Activated B cell treated with CpG ODN at 0.5 μM for 24 hours (primary cell): Measurements from ENCODE around the gene ZBTB26. TPM values are rescaled to one million over a fixed set of nuclear protein-coding genes. Genes with fewer than 3 reads are reported as not detected.
A peak's percentile ranks its signal among the peaks of the same experiment; 100 is the strongest.

ENCODE experiments used
- ATAC-seq: fragments of 200-7000 bp; cut with Tn5 transposase; one replicate; pipeline ENCODE4 v1.10.0; 2021; ENCODE audit warnings: low read depth, mild to moderate bottlenecking, moderate library complexity
- CTCF ChIA-PET: fragments of 350-600 bp; sonication (Branson Sonifier 250); formaldehyde crosslinking; loops from one replicate; lab custom pipeline; 2021; ENCODE audit warnings: antibody characterized with exemption; lab: Charles Lee
- POLR2A ChIA-PET: fragments of 350-600 bp; sonication (Branson Sonifier 250); formaldehyde crosslinking; loops from one replicate; lab custom pipeline; 2021; ENCODE audit warnings: antibody characterized with exemption; lab: Charles Lee
- DNase-seq: peaks from one replicate; pipeline ENCODE4 v3.0.0; 2022
- H3K27ac Mint-ChIP-seq: one replicate; pipeline ENCODE4 v1.8.0; 2020; ENCODE audit warnings: mixed read lengths
- H3K27me3 Mint-ChIP-seq: one replicate; pipeline ENCODE4 v1.8.0; 2021; ENCODE audit warnings: mixed read lengths
- H3K36me3 Mint-ChIP-seq: one replicate; pipeline ENCODE4 v1.8.0; 2021; ENCODE audit warnings: low read depth, mixed read lengths
- H3K4me1 Mint-ChIP-seq: one replicate; pipeline ENCODE4 v1.8.0; 2021; ENCODE audit warnings: mixed read lengths
- H3K4me3 Mint-ChIP-seq: one replicate; pipeline ENCODE4 v1.8.0; 2020; ENCODE audit warnings: mild to moderate bottlenecking, mixed read lengths
- H3K9me3 Mint-ChIP-seq: one replicate; pipeline ENCODE4 v1.8.0; 2020; ENCODE audit warnings: mixed read lengths
- CTCF ChIP-seq: fragments of 200-600 bp; IDR thresholded peaks from one replicate; pipeline ENCODE4 v1.8.0; 2022; ENCODE audit warnings: antibody characterized with exemption, mild to moderate bottlenecking
- intact Hi-C: fragments of 100-400 bp; cut with micrococcal nuclease; formaldehyde crosslinking; loops from one replicate; pipeline ENCODE4 v1.15.1; 2024
- total RNA-seq: library from RNA; stranded (reverse); gene quantifications from 2 replicates; pipeline ENCODE4 v1.2.3, GENCODE V29; 2022

The ZBTB26 gene
- total RNA-seq, 1 donor from 2014 or later, result 11.9 TPM

- CTCF ChIA-PET, result no interaction called here
- ATAC-seq (no peak), DNase-seq (no peak)
- H3K27ac Mint-ChIP-seq, result no peak overlapping the region
- POLR2A ChIA-PET, result interaction anchor here (0.6 kb wide), 1 partner anchor 10 kb away, joined by 3 read pairs; no protein-coding TSS in a partner anchor
- intact Hi-C loops, result no loop called here
- peaks cover 35% of the 10 kb centered on the region for H3K4me1 Mint-ChIP-seq
- H3K9me3 Mint-ChIP-seq, result no peaks in the 10 kb centered on the region
- TF ChIP-seq CTCF, result no peak
- H3K4me3 Mint-ChIP-seq, result no peak overlapping the region
- no peaks in the 10 kb centered on the region for H3K27me3 Mint-ChIP-seq
- H3K36me3 Mint-ChIP-seq, result peaks cover 18% of the 10 kb centered on the region
Observed at GRCh38 chr9:122946461-122947005, 15.2 kb upstream of the ZBTB26 start.

GRCh38 chr9:122944960-122945888, 13.9 kb upstream of the ZBTB26 start:
- Mint-ChIP-seq H3K9me3 (no peaks in the 10 kb centered on the region), H3K36me3 (peaks cover 23% of the 10 kb centered on the region), H3K4me1 (peaks cover 39% of the 10 kb centered on the region), H3K27ac (peak overlapping the region; percentile 7), H3K4me3 (no peak overlapping the region), H3K27me3 (no peaks in the 10 kb centered on the region)
- no peak for DNase-seq
- POLR2A ChIA-PET, result interaction anchor here (0.7 kb wide), 1 partner anchor 32 kb away, joined by 3 read pairs; the partner anchor contains the start of gene ZBTB6
- ATAC-seq, result no peak
- TF ChIP-seq CTCF, result no peak
- CTCF ChIA-PET, result no interaction called here
- intact Hi-C loops, result no loop called here

GRCh38 chr9:122941582-122942234, 10.4 kb upstream of the ZBTB26 start:
- intact Hi-C loops, result loop anchor here (1.0 kb wide), 1 partner anchor 113 kb away; the partner anchor contains the start of gene PDCL
- peak overlapping the region; percentile 93 for H3K4me3 Mint-ChIP-seq
- DNase-seq (no peak), ATAC-seq (no peak)
- POLR2A ChIA-PET, result interaction anchor here (0.5 to 2.7 kb wide), 8 partner anchors 10 to 135 kb away, joined by 3 to 73 read pairs (median 11); partner anchors contain the start of genes RC3H2, ZBTB26 and ZBTB6
- peaks cover 30% of the 10 kb centered on the region for H3K36me3 Mint-ChIP-seq
- no peaks in the 10 kb centered on the region for H3K27me3 Mint-ChIP-seq
- peaks cover 31% of the 10 kb centered on the region for H3K4me1 Mint-ChIP-seq
- peak overlapping the region; percentile 76 for H3K27ac Mint-ChIP-seq
- CTCF ChIA-PET, result interaction anchor here (0.7 to 1.7 kb wide), 2 partner anchors 10 to 29 kb away, joined by 3 to 7 read pairs; partner anchors contain the start of genes ZBTB26 and ZBTB6
- H3K9me3 Mint-ChIP-seq, result no peaks in the 10 kb centered on the region
- TF ChIP-seq CTCF, result no peak

GRCh38 chr9:122940749-122941581, 9.7 kb upstream of the ZBTB26 start, which contains the start of gene RABGAP1:
TSS of gene RABGAP1 (plus strand) at chr9:122941020. CDS start at chr9:122957060, 16,040 bp downstream.
- CTCF ChIA-PET, result interaction anchor here (0.7 to 1.7 kb wide), 2 partner anchors 9 to 28 kb away, joined by 3 to 7 read pairs; partner anchors contain the start of genes ZBTB26 and ZBTB6
- Mint-ChIP-seq H3K36me3 (peaks cover 33% of the 10 kb centered on the region), H3K27ac (peak within 1 kb of the TSS; percentile 79), H3K4me1 (peaks cover 28% of the 10 kb centered on the region), H3K27me3 (no peaks in the 10 kb centered on the region), H3K9me3 (no peaks in the 10 kb centered on the region), H3K4me3 (peak within 1 kb of the TSS; percentile 93)
- DNase-seq, result peak; percentile 89
- TF ChIP-seq CTCF, result no peak
- intact Hi-C loops, result loop anchor here (1.0 kb wide), 4 partner anchors 10 to 113 kb away; partner anchors contain the start of genes PDCL, RC3H2, ZBTB26 and ZBTB6
- POLR2A ChIA-PET, result interaction anchor here (0.5 to 2.7 kb wide), 20 partner anchors 10 to 1323 kb away, joined by 3 to 73 read pairs (median 4); partner anchors contain the start of genes PDCL, RC3H2, ZBTB26 and ZBTB6
- ATAC-seq, result peak; percentile 98
